K562 (cell line): ENCODE measurements around the gene SIGLEC15. TPM values are rescaled to one million over a fixed set of nuclear protein-coding genes. Genes with fewer than 3 reads are reported as not detected.

Experiments used
- ARID1B ChIP-seq: fragments of 450-650 bp; IDR thresholded peaks from 2 replicates; pipeline ENCODE4 v1.6.1; 2016; ENCODE audit warnings: antibody characterized with exemption, mild to moderate bottlenecking, inconsistent platforms
- BRD4 ChIP-seq: fragments of 200-600 bp; sonication (generic); IDR thresholded peaks from 2 replicates; pipeline ENCODE4 v1.6.1; 2017; ENCODE audit warnings: inconsistent platforms
- CBFB ChIP-seq: sonication (generic); formaldehyde crosslinking; IDR thresholded peaks from 2 replicates; pipeline ENCODE4 v1.4.0; 2020; ENCODE audit warnings: mild to moderate bottlenecking, missing genetic modification reagents
- CTBP1 ChIP-seq: fragments of 450-650 bp; IDR thresholded peaks from 2 replicates; pipeline ENCODE4 v1.6.1; 2016; ENCODE audit warnings: borderline replicate concordance
- DPF2 ChIP-seq: fragments of 450-650 bp; IDR thresholded peaks from 2 replicates; pipeline ENCODE4 v1.6.1; 2016
- TEAD4 ChIP-seq, 2 experiments: sonication (generic) in 1 of 2; formaldehyde crosslinking in 1 of 2; IDR thresholded peaks; 2 replicates each; pipeline versions ENCODE4 v1.6.1 to v1.8.0; 2012 to 2022; ENCODE audit warnings: borderline replicate concordance in 1 of 2, inconsistent platforms in 1 of 2, low read length in 1 of 2, mild to moderate bottlenecking in 1 of 2, missing genetic modification reagents in 1 of 2
- ZFP1 ChIP-seq: fragments of 450-650 bp; formaldehyde crosslinking; IDR thresholded peaks from 2 replicates; pipeline ENCODE4 v1.4.0; 2020; ENCODE audit warnings: mild to moderate bottlenecking, mixed read lengths
- ZFP30 ChIP-seq: fragments of 250-450 bp; sonication (Bioruptor Pico); IDR thresholded peaks from 2 replicates; pipeline ENCODE4 v1.8.0; 2022; ENCODE audit warnings: moderate library complexity, mild to moderate bottlenecking, inconsistent platforms, borderline replicate concordance
- ZNF282 ChIP-seq: sonication (generic); formaldehyde crosslinking; IDR thresholded peaks from 2 replicates; pipeline ENCODE4 v1.8.1; 2023; ENCODE audit warnings: missing genetic modification reagents
- polyA plus RNA-seq, 8 experiments: library from polyadenylated mRNA; depleted of rRNA in 4 of 8; stranded (reverse) in 5 of 8; unstranded in 3 of 8; fragments of >200 nt; fragmentation: Nextera tagmentation in 2 of 8; fragmentation: Illumina TruSeq in 1 of 8; extraction: Ambion mirVana in 2 of 8; extraction: Trizol in 1 of 8; gene quantifications; 2 replicates each; pipeline versions ENCODE4 v1.2.1 to v1.2.3, GENCODE V29; 2011 to 2014; ENCODE audit warnings: inconsistent platforms in 1 of 8, missing spikeins in 1 of 8
- total RNA-seq, 7 experiments: library from RNA; depleted of rRNA in 6 of 7; stranded (reverse); fragments of >200 nt in 6 of 7; fragmentation: Illumina TruSeq in 2 of 7; extraction: Trizol in 2 of 7; gene quantifications; 2 replicates each; pipeline versions ENCODE4 v1.2.1 to v1.2.3, GENCODE V29; 2011 to 2021; ENCODE audit warnings: low replicate concordance in 1 of 7
- TF ChIP-seq, protein P1 (sequence below): fragments of 450-650 bp; IDR thresholded peaks from 2 replicates; pipeline ENCODE4 v1.6.1; 2016

SIGLEC15 gene
- total and polyA plus RNA-seq, 9 of the 15 experiments (the other 6 are each of a cell fraction or from before 2014, with no cell fraction given), result not detected

- peak; percentile 14; the same call in 1 of the 2 replicates for TF ChIP-seq TEAD4 (IDR thresholded peaks at IDR 0.05; ENCODE audit: low read length)
- no peak for TF ChIP-seq TEAD4 (CRISPR knock-in tag; IDR thresholded peaks at IDR 0.05; ENCODE audit: borderline replicate concordance)
- TF ChIP-seq ZNF282 (CRISPR knock-in tag), result no peak
- no peak for TF ChIP-seq ZFP1
- TF ChIP-seq ZFP30 (CRISPR knock-in tag), result no peak
- peak; percentile 34; the same call in 1 of the 2 replicates for TF ChIP-seq ARID1B
- TF ChIP-seq BRD4, result no peak
- TF ChIP-seq, protein P1, sequence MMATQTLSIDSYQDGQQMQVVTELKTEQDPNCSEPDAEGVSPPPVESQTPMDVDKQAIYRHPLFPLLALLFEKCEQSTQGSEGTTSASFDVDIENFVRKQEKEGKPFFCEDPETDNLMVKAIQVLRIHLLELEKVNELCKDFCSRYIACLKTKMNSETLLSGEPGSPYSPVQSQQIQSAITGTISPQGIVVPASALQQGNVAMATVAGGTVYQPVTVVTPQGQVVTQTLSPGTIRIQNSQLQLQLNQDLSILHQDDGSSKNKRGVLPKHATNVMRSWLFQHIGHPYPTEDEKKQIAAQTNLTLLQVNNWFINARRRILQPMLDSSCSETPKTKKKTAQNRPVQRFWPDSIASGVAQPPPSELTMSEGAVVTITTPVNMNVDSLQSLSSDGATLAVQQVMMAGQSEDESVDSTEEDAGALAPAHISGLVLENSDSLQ, result peak; percentile 78
- no peak for TF ChIP-seq CBFB
- no peak for TF ChIP-seq CTBP1
- TF ChIP-seq DPF2, result no peak
Measured at GRCh38 chr18:45835057-45835636, 9.7 kb downstream of the SIGLEC15 start (continued).
